GM18870 (cell line): ENCODE results near the gene SFSWAP.
"Not testable (repeated sequence)": the region's sequence is repeated elsewhere in the genome, so short reads cannot be mapped to it uniquely, and the experiment has no call there.

Experiments used
- ATAC-seq: cut with Tn5 transposase; IDR thresholded peaks from one replicate; pipeline ENCODE4 v1.9.1; 2021; ENCODE audit warnings: moderate library complexity; ENCODE audit not compliant: unreplicated experiment

The SFSWAP gene

GRCh38 chr12:131735153-131735456, 24.2 kb downstream of the SFSWAP start:
- no peak for ATAC-seq

GRCh38 chr12:131735476-131736445, 24.9 kb downstream of the SFSWAP start:
- ATAC-seq, result no peak

- no peak for ATAC-seq
Measured at GRCh38 chr12:131736446-131737149, 25.7 kb downstream of the SFSWAP start.

- ATAC-seq, result no peak
Measured at GRCh38 chr12:131737150-131737827, 26.4 kb downstream of the SFSWAP start.

GRCh38 chr12:131738196-131738595, 27.3 kb downstream of the SFSWAP start:
- no peak for ATAC-seq

- no peak for ATAC-seq
Measured at GRCh38 chr12:131740626-131741025, 29.7 kb downstream of the SFSWAP start.

- ATAC-seq, result not testable (repeated sequence)
Measured at GRCh38 chr12:131742761-131743160, 31.9 kb downstream of the SFSWAP start.

GRCh38 chr12:131743410-131743809, 32.5 kb downstream of the SFSWAP start:
- not testable (repeated sequence) for ATAC-seq

GRCh38 chr12:131743880-131744279, 33.0 kb downstream of the SFSWAP start:
- not testable (repeated sequence) for ATAC-seq

GRCh38 chr12:131744675-131745074, 33.8 kb downstream of the SFSWAP start:
- not testable (repeated sequence) for ATAC-seq

- no peak for ATAC-seq
Measured at GRCh38 chr12:131745706-131746105, 34.8 kb downstream of the SFSWAP start.

GRCh38 chr12:131747276-131748177, 36.6 kb downstream of the SFSWAP start:
- ATAC-seq, result no peak

GRCh38 chr12:131749618-131750315, 38.9 kb downstream of the SFSWAP start:
- ATAC-seq, result no peak

- ATAC-seq, result no peak
Measured at GRCh38 chr12:131751335-131751734, 40.4 kb downstream of the SFSWAP start.

- no peak for ATAC-seq
Measured at GRCh38 chr12:131752451-131752850, 41.6 kb downstream of the SFSWAP start.

GRCh38 chr12:131753005-131753404, 42.1 kb downstream of the SFSWAP start:
- ATAC-seq, result no peak

- ATAC-seq, result no peak
Measured at GRCh38 chr12:131753757-131754156, 42.9 kb downstream of the SFSWAP start.

GRCh38 chr12:131754184-131754583, 43.3 kb downstream of the SFSWAP start:
- no peak for ATAC-seq

- ATAC-seq, result no peak
Measured at GRCh38 chr12:131755305-131756113, 44.6 kb downstream of the SFSWAP start.
